Lower lobe of right lung (tissue), 2 donors: ENCODE data around the gene HAUS2. TPM values are rescaled to one million over a fixed set of nuclear protein-coding genes. Genes with fewer than 3 reads are reported as not detected.
"Not testable (repeated sequence)": the region's sequence is repeated elsewhere in the genome, so short reads cannot be mapped to it uniquely, and the experiment has no call there.

Source experiments
- ATAC-seq, 2 donors: fragments of 200-7000 bp; cut with Tn5 transposase; one replicate each; pipeline ENCODE4 v1.9.1; 2020 to 2022; ENCODE audit warnings: mild to moderate bottlenecking in 2 of 2, moderate library complexity in 2 of 2
- DNase-seq: peaks from one replicate; pipeline ENCODE4 v3.0.0-alpha.2; 2020
- H3K27ac ChIP-seq: fragments of 200-600 bp; one replicate; pipeline ENCODE4 v1.8.0; 2022
- H3K27me3 ChIP-seq: fragments of 200-600 bp; one replicate; pipeline ENCODE4 v1.8.0; 2022; ENCODE audit warnings: low read depth
- H3K36me3 ChIP-seq: fragments of 200-600 bp; one replicate; pipeline ENCODE4 v1.8.0; 2022; ENCODE audit warnings: mild to moderate bottlenecking
- H3K4me1 ChIP-seq: fragments of 200-600 bp; one replicate; pipeline ENCODE4 v1.8.0; 2022
- H3K4me3 ChIP-seq: fragments of 200-600 bp; one replicate; pipeline ENCODE4 v1.8.0; 2022; ENCODE audit warnings: mild to moderate bottlenecking
- H3K9me3 ChIP-seq: fragments of 200-600 bp; one replicate; pipeline ENCODE4 v1.8.0; 2022
- intact Hi-C: fragments of 100-400 bp; cut with DNase I; formaldehyde crosslinking; loops from one replicate; pipeline ENCODE4 v1.11.0; 2022
- total RNA-seq: library from RNA; stranded (reverse); fragmentation: NEBNext Ultra II Directional; extraction: Animal tissue kit (Norgen Biotek cat#: 25700); gene quantifications from one replicate; pipeline ENCODE4 v1.2.1, GENCODE V29; 2021
- TF ChIP-seq, protein P1 (sequence below): fragments of 200-600 bp; IDR thresholded peaks from one replicate; pipeline ENCODE4 v1.8.0; 2022; ENCODE audit warnings: antibody characterized with exemption, mild to moderate bottlenecking
- donor health status: DM: no; HTN: yes; CAD: no; lungs with severe emphysema.

HAUS2 gene
- total RNA-seq, 1 donor from 2014 or later, result 21.4 TPM

DNA sequence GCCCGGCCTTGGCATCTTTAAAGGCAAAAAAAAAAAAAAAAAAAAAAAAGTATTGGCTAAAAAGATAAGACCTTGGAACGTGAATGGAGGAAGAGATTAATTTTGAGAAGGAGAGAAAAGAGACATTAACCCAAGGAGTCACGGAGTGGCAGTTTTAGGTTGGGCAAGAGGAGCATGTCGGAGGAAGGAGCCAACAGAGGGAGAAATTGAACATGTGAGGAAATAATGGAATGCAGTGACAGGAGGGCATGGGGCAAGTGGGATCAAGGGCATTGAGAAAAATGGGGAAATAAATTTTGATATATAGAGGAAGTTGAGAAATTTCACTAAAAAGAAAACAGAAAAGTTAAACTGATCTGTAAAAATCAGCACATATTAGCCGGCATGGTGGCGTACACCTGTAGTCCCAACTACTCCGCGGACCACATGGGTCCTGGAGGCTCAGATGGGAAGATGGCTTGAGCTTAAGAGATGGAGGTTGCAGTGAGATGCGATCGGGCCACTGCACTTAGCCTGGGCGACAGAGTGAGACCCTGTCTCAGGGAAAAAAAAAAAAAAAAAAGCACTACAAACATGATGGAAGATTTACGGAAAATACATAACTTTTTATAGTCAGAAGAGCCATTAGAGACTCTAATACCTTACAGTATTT, 1.2 kb downstream of the HAUS2 start:
- peaks cover 3% of the 10 kb centered on the region for H3K36me3 ChIP-seq
- H3K27ac ChIP-seq, result peak overlapping the region; percentile 92
- TF ChIP-seq, protein P1, sequence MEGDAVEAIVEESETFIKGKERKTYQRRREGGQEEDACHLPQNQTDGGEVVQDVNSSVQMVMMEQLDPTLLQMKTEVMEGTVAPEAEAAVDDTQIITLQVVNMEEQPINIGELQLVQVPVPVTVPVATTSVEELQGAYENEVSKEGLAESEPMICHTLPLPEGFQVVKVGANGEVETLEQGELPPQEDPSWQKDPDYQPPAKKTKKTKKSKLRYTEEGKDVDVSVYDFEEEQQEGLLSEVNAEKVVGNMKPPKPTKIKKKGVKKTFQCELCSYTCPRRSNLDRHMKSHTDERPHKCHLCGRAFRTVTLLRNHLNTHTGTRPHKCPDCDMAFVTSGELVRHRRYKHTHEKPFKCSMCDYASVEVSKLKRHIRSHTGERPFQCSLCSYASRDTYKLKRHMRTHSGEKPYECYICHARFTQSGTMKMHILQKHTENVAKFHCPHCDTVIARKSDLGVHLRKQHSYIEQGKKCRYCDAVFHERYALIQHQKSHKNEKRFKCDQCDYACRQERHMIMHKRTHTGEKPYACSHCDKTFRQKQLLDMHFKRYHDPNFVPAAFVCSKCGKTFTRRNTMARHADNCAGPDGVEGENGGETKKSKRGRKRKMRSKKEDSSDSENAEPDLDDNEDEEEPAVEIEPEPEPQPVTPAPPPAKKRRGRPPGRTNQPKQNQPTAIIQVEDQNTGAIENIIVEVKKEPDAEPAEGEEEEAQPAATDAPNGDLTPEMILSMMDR, result no peak
- peak overlapping the region; percentile 84 for H3K4me3 ChIP-seq
- intact Hi-C loops, result no loop called here
- peaks cover 34% of the 10 kb centered on the region for H3K4me1 ChIP-seq
- ATAC-seq (no peak), DNase-seq (no peak)
- no peaks in the 10 kb centered on the region for H3K9me3 ChIP-seq
- no peaks in the 10 kb centered on the region for H3K27me3 ChIP-seq

DNA sequence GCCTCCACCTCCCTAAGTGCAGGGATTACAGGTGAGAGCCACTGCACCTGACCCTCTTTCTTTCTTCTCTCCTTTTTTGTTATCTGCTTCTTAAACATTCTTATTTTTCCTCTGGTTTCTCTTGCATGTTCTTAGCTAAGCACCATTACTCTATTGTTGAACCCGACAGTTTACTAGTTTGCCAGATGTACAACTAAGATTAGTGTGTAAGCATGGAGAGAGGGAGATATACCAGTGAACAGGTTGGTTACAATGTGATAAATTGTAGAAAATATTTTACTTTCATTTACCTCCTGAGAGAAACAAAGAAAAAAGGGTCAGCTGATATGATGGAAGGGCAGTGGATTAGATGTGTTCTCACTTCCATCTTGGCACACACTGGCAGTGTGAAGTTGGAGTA, 4.9 kb downstream of the HAUS2 start:
- TF ChIP-seq, protein P1, result no peak
- no peak for ATAC-seq
- H3K27ac ChIP-seq, result no peak overlapping the region
- H3K9me3 ChIP-seq, result no peaks in the 10 kb centered on the region
- no peak for DNase-seq
- no peak overlapping the region for H3K4me3 ChIP-seq
- intact Hi-C loops, result no loop called here
- peaks cover 11% of the 10 kb centered on the region for H3K36me3 ChIP-seq
- H3K4me1 ChIP-seq, result peaks cover 11% of the 10 kb centered on the region
- H3K27me3 ChIP-seq, result no peaks in the 10 kb centered on the region

DNA sequence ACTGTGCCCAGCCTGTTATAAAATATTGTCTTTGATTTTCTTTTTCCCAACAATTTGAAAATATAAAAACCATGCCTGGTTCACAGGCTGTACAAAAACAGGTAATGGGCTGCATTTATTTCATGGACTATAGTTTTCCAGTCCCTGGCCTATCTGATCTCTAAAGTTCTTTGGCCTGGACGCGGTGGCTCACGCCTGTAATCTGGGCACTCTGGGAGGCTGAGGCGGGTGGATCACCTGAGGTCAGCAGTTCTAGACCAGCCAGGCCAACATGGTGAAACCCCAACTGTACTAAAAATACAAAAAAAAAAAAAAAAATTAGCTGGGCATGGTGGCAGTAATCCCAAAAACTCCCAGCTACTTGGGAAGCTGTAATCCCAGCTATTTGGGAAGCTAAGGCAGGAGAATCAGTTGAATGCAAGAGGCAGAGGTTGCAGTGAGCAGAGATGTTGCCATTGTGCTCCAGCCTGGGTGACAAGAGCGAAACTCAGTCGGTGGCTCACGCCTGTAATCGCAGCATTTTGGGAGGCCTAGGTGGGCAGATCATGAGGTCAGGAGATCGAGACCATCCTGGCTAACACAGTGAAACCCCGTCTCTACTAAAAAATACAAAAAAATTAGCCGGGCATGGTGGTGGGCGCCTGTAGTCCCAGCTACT, 8.0 kb downstream of the HAUS2 start:
- DNase-seq, H3K27me3 ChIP-seq, intact Hi-C loops, H3K4me3 ChIP-seq, H3K9me3 ChIP-seq, H3K27ac ChIP-seq, H3K4me1 ChIP-seq: not testable (repeated sequence)
- H3K36me3 ChIP-seq, result peaks cover 42% of the 10 kb centered on the region
- ATAC-seq, result peak; percentile 28 to 29

DNA sequence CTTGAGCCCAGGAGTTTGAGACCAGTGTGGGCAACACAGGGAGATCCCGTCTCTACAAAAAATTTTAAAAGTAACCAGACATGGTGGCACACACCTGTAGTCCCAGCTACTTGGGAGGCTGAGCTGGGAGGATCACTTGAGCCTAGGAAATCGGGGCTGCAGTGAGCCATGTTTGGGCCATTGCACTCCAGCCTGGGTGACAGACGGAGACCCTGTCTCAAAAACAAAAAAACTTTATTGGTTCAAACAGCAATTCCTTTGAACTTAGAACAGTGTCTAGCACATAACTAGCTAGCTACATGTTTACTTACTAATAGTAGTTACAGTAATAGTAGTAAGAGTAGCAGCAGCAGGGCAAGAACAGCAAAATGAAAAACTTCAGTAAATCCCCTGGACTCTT, 10.1 kb downstream of the HAUS2 start:
- TF ChIP-seq, protein P1, result no peak
- no peaks in the 10 kb centered on the region for H3K4me1 ChIP-seq
- intact Hi-C loops, result no loop called here
- ATAC-seq (no peak), DNase-seq (no peak)
- H3K27me3 ChIP-seq, result no peaks in the 10 kb centered on the region
- H3K4me3 ChIP-seq, result no peak overlapping the region
- H3K27ac ChIP-seq, result no peak overlapping the region
- peaks cover 63% of the 10 kb centered on the region for H3K36me3 ChIP-seq
- no peaks in the 10 kb centered on the region for H3K9me3 ChIP-seq

DNA sequence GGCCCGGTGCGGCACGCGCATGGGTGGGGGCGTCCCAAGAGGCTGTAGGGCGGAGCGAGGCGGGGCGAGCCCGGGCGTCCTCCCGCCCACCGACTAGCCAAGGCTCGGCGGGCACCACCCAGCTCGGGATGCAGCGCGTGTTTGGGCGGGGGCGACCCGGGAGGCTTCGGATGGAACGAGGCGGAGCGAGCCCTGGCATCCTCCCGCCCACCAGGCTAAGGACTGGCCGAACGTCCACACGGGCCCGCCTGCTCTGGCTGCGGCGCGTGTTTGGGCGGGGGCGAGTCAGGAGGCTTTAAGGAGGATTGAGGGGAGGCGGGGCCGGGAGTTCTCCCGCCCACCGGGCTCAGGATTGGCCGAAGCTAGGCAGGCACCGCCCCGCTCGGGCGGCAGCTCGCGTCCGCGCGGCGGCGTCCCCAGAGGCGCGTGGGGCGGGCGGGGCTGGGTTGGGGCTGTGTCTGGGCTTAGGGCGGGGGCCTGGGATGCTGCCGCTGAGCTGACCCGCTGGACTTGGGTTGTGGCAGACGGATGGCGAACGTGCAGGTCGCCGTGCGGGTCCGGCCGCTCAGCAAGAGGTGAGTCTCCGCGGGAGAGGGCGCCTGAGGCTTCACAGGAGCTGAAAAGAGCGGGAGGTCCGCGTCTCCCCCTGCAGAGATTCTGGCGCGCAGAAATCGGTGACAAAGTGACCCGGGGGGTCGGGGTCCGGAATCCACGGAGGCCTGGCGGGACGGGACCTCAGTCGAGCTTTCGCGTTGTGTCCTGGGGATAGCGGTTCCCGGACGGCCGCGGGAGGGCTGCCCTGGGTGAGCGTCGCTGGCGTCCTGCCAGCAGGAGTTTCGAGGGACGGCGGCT, 26.8 kb downstream of the HAUS2 start, which contains the start of gene STARD9:
Gene STARD9 (plus strand): TSS at position 419 of the 852 bp plus-strand sequence. CDS start 110 bp downstream, at position 529.
- DNase-seq (peak; percentile 99), ATAC-seq (peak; percentile 98 to 99)
- intact Hi-C loops, result no loop called here
- Histone ChIP-seq H3K27ac (peak within 1 kb of the TSS; percentile 87), H3K4me3 (peak within 1 kb of the TSS; percentile 91), H3K27me3 (no peaks in the 10 kb centered on the region), H3K9me3 (no peaks in the 10 kb centered on the region), H3K4me1 (peaks cover 24% of the 10 kb centered on the region), H3K36me3 (no peaks in the 10 kb centered on the region)
- TF ChIP-seq, protein P1, result peak; percentile 1
